Fibroblast of mammary gland (primary cell): ENCODE results near the gene RPL13.

ENCODE experiments used
- DNase-seq: peaks from one replicate; pipeline ENCODE4 v3.0.0-alpha.2; 2010; ENCODE audit warnings: low read depth
- H3K4me3 ChIP-seq: 2 replicates; pipeline ENCODE4 v1.5.1; 2011; ENCODE audit warnings: low read depth, mild to moderate bottlenecking, low read length, moderate library complexity; ENCODE audit not compliant: control insufficient read depth
- TF ChIP-seq, protein P1 (sequence below): conservative IDR thresholded peaks from 2 replicates; pipeline ENCODE4 v1.5.1; 2011; ENCODE audit warnings: low read depth, low read length, inconsistent platforms; ENCODE audit not compliant: control insufficient read depth, insufficient read depth

Gene RPL13

DNA sequence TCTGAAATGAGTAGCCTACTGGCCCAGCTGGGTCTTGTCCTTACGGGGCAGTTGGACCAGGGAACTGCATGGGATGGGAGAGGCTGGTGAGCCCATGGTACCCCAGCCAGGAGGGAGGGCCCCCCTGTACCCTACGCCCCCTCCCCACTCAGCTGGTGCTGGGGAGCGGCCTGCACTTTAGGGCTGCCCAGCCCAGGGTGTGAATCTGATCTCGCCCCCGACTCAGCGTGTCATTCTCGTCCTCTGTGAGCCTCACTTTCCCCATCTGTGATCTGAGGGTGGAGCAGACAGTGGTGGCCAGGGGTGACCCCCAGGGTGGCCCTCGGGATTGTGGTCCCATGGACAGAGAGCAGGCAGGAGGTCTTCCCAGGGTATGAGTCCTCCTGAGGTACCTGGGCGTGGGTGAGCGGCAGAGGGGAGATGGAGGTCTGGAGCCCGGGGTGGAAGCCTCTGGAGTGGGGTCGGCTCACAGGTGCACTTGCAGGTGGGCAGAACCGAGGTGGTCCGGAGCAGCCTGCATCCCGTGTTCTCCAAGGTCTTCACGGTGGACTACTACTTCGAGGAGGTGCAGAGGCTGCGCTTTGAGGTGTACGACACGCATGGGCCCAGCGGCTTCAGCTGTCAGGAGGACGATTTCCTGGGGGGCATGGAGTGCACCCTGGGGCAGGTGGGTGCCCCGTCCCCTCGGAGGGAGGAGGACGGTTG lies 16.7 kb downstream of the RPL13 start:
- no peak for DNase-seq
- H3K4me3 ChIP-seq, result peak overlapping the region; percentile 53
- TF ChIP-seq, protein P1, sequence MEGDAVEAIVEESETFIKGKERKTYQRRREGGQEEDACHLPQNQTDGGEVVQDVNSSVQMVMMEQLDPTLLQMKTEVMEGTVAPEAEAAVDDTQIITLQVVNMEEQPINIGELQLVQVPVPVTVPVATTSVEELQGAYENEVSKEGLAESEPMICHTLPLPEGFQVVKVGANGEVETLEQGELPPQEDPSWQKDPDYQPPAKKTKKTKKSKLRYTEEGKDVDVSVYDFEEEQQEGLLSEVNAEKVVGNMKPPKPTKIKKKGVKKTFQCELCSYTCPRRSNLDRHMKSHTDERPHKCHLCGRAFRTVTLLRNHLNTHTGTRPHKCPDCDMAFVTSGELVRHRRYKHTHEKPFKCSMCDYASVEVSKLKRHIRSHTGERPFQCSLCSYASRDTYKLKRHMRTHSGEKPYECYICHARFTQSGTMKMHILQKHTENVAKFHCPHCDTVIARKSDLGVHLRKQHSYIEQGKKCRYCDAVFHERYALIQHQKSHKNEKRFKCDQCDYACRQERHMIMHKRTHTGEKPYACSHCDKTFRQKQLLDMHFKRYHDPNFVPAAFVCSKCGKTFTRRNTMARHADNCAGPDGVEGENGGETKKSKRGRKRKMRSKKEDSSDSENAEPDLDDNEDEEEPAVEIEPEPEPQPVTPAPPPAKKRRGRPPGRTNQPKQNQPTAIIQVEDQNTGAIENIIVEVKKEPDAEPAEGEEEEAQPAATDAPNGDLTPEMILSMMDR, result no peak

DNA sequence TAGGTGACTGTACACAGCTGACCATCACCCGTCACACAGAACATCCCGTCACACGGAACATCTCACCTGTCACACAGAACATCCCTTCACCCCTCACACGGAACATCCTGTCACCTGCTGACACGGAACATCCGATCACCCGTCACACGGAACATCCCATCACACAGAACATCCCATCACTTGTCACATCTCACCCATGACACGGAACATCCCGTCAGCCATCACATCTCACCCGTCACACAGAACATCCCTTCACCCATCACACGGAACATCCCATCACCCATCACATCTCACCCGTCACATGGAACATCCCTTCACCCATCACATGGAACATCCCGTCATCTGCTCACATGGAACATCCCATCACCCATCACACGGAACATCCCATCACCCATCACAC lies 18.9 kb downstream of the RPL13 start:
- no peak for DNase-seq
- H3K4me3 ChIP-seq, result no peak overlapping the region
- TF ChIP-seq, protein P1, result no peak

GRCh38 chr16:89581045-89581695 lies 20.7 kb downstream of the RPL13 start:
- no peak overlapping the region for H3K4me3 ChIP-seq
- TF ChIP-seq, protein P1, result no peak
- DNase-seq, result peak; percentile 99

DNA sequence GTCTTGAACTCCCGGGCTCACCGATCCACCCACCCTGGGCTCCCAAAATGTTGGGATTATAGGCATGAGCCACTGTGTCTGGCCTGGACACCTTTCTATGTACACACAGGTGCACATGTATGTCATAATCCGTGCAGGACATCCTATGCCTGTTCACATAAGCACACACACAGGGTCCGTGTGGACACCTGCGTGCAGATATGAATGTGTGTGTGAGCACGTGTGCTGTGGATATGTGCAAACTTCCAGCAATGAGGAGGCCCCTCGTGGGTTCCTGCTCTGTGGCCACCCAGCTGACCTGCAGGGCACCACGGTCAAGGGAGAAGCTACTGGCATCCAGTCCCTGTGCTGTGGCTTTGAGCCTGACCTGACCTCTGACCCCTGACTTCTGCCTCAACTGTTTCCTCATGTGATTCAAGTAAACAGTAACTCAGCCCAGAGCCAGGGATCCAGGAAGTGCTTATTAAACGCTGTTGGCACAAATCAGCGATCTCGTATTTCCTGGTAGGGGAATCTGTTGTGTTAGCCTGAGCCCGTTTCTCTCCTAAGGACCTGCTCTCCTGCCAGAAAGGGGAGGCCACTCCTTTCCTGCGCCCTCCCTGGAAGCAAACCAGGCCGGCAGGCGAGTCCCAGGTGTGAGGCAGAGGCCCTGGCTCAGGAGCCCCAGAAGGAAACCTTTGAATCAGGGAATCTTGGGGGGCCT lies 21.5 kb downstream of the RPL13 start:
- TF ChIP-seq, protein P1, result no peak
- peak; percentile 92 for DNase-seq
- H3K4me3 ChIP-seq, result no peak overlapping the region

DNA sequence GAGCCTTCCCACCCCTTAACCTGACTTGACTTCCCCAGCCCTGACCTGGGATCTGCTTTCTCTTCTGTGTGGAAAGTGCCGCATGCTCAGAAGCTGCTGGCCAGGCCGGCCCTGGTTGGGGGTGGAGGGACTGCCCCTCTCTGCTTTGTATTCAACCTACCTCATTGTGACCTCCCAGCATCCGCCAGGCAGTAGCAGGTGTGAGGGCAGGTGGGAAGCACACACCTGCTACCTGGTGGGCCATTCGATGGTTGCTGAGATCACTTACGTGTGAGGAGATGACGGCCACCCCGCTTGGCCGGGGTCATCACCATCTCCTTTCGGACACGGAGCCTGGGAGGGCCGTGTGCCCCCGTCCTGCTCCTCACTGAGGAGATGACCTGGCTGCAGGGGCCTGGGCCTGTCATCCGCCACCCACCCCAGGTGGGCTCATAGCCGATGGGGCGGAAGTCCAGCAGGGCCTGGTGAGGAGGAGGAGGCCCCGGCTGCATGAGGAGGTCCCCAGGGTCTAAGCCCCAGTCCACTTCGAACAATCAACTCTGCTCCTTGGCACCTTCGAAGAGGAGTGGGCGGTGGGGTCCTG lies 22.2 kb downstream of the RPL13 start:
- no peak for DNase-seq
- no peak overlapping the region for H3K4me3 ChIP-seq
- TF ChIP-seq, protein P1, result no peak

- no peak overlapping the region for H3K4me3 ChIP-seq
- DNase-seq, result no peak
- TF ChIP-seq, protein P1, result no peak
Measured at GRCh38 chr16:89583197-89583894, 22.9 kb downstream of the RPL13 start.
